Thyroid gland (tissue), 4 donors: ENCODE data around the gene UBAC1. TPM values are rescaled to one million over a fixed set of nuclear protein-coding genes. Genes with fewer than 3 reads are reported as not detected.
A peak's percentile ranks its signal among the peaks of the same experiment; 100 is the strongest.

ENCODE experiments used
- DNase-seq, 2 donors: peaks; one replicate each; pipeline ENCODE4 v3.0.0-alpha.2; 2019
- H3K27ac ChIP-seq, 3 donors: fragments of 200-600 bp; sonication (generic); 1 replicate in 2 of 3; 2 replicates in 1 of 3; pipeline ENCODE4 v1.5.1; 2016 to 2019; ENCODE audit warnings: mild to moderate bottlenecking in 1 of 3, moderate library complexity in 1 of 3
- H3K27me3 ChIP-seq: fragments of 200-600 bp; sonication (generic); one replicate; pipeline ENCODE4 v1.5.1; 2019
- H3K36me3 ChIP-seq, 2 donors: fragments of 200-600 bp; sonication (generic); one replicate each; pipeline ENCODE4 v1.5.1; 2016 to 2019
- H3K4me1 ChIP-seq, 2 donors: fragments of 200-600 bp; sonication (generic); one replicate each; pipeline ENCODE4 v1.5.1; 2017 to 2019
- H3K4me3 ChIP-seq, 3 donors: fragments of 200-600 bp; sonication (generic); replicated peaks in 1 of 3; 1 replicate in 2 of 3; 2 replicates in 1 of 3; pipeline ENCODE4 v1.5.1; 2016; ENCODE audit warnings: mild to moderate bottlenecking in 1 of 3
- H3K9me3 ChIP-seq: fragments of 200-600 bp; sonication (generic); one replicate; pipeline ENCODE4 v1.5.1; 2017
- POLR2A ChIP-seq, 2 donors: fragments of 450-650 bp; IDR thresholded peaks; one replicate each; pipeline ENCODE4 v1.6.1; 2017; ENCODE audit warnings: antibody characterized with exemption in 2 of 2, mild to moderate bottlenecking in 2 of 2, moderate library complexity in 1 of 2
- WGBS, 2 donors: methylation state at CpG; one replicate each; pipeline ENCODE4 v1.1.5; 2017; 5-methylcytosine and 5-hydroxymethylcytosine counted together
- intact Hi-C: fragments of 100-400 bp; cut with DNase I; formaldehyde crosslinking; loops from one replicate; pipeline ENCODE4 v1.15.1; 2023
- total RNA-seq, 4 donors: library from RNA; depleted of rRNA; stranded (reverse); fragments of >200 nt; gene quantifications; one replicate each; pipeline ENCODE4 v1.2.3, GENCODE V29; 2016
- TF ChIP-seq, protein P1 (sequence below), 6 experiments: fragments of 200-600 bp in 3 of 6; fragments of 450-650 bp in 3 of 6; sonication (generic) in 3 of 6; IDR thresholded peaks; one replicate each; pipeline ENCODE4 v1.5.1; 2016 to 2019; ENCODE audit warnings: antibody characterized with exemption in 6 of 6, mild to moderate bottlenecking in 2 of 6, inconsistent platforms in 1 of 6, moderate library complexity in 1 of 6

UBAC1 gene, protein sequence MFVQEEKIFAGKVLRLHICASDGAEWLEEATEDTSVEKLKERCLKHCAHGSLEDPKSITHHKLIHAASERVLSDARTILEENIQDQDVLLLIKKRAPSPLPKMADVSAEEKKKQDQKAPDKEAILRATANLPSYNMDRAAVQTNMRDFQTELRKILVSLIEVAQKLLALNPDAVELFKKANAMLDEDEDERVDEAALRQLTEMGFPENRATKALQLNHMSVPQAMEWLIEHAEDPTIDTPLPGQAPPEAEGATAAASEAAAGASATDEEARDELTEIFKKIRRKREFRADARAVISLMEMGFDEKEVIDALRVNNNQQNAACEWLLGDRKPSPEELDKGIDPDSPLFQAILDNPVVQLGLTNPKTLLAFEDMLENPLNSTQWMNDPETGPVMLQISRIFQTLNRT
- 10 to 100 TPM; 37.9 to 56.2 (median 44.2) TPM for total RNA-seq

DNA sequence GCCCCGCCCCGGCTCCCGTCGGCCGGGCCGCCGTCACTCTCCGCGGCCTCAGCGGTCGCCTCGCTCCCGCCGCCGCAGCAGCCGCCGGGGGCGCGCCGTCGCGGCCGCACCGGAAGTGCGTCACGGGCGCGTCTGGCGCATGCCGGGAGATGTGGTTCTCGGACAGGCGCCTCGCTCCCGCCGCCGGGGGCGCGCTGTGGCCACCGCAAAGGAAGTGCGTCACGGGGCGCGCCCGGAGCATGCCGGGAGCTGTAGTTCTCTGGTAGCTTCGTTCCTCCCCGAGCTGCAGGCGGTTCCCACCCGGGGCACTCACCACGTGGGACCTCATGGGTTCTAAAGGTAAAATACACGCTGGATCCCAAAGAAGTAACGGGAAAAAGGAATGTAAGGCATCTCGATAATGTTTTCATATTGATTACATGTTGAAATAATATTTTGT, at the start of gene UBAC1:
UBAC1 (minus strand) TSS at position 97 of the 439 bp plus-strand sequence. CDS start 211 bp downstream, outside the sequence.
- WGBS, 2 donors: 0 to 1% methylated on average over 21 to 30 of the region's 53 CpGs
- no peaks in the 10 kb centered on the region for H3K9me3 ChIP-seq
- intact Hi-C loops: loop anchor here (5.0 to 10.0 kb wide), 2 partner anchors 54 to 284 kb away; partner anchors contain the start of genes CAMSAP1 and QSOX2

DNA sequence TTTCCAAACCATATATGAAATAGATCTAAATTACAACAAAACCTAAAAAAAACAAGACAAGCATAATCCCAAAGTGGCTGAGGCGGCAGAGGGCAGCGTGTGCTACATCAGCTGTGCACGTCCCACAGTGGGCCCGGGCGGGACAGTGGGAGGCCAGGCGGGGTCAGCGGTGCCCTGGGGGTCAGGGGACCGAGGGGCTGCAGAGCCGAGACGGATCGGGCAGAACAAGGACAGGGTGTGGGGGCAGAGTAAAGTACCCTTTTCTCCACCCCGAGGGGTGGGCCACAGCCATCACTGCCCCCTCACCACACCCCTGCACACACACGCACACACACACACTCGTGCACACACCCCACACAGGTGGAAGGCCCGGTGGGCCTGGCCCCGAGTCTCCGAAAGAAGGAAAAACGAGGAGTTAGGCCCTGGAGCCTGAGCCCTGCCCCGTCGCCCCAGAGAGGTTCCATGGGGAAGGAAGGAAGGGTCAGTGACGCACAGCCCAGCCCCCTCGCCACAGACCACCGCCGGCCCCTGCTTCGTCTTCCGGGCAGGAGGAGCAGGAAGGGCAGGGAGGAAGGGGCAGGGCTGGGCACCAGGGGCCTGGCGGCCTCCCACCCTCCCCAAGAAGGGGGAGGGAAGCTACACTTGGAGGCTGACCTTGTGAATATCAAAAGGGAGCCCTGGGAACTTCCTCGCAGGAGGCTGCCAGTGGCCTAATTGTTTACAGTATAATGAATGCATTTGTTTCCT, 49.6 kb upstream of the UBAC1 start:
- no peak for DNase-seq
- Histone ChIP-seq H3K9me3 (no peaks in the 10 kb centered on the region), H3K4me1 (peaks cover 12 to 14% of the 10 kb centered on the region in 2 donors), H3K4me3 (no peak overlapping the region), H3K27me3 (no peaks in the 10 kb centered on the region), H3K27ac (no peak overlapping the region), H3K36me3 (peaks cover 0 to 5% of the 10 kb centered on the region in 2 donors)
- WGBS, 2 donors: 85 to 88% methylated on average over 27 to 28 of the region's 28 CpGs
- TF ChIP-seq POLR2A (IDR thresholded peaks at IDR 0.05): no peak
- TF ChIP-seq, protein P1, sequence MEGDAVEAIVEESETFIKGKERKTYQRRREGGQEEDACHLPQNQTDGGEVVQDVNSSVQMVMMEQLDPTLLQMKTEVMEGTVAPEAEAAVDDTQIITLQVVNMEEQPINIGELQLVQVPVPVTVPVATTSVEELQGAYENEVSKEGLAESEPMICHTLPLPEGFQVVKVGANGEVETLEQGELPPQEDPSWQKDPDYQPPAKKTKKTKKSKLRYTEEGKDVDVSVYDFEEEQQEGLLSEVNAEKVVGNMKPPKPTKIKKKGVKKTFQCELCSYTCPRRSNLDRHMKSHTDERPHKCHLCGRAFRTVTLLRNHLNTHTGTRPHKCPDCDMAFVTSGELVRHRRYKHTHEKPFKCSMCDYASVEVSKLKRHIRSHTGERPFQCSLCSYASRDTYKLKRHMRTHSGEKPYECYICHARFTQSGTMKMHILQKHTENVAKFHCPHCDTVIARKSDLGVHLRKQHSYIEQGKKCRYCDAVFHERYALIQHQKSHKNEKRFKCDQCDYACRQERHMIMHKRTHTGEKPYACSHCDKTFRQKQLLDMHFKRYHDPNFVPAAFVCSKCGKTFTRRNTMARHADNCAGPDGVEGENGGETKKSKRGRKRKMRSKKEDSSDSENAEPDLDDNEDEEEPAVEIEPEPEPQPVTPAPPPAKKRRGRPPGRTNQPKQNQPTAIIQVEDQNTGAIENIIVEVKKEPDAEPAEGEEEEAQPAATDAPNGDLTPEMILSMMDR (IDR thresholded peaks at IDR 0.05): no peak
- intact Hi-C loops: no loop called here

More for the DNA sequence above, at the start of gene UBAC1:
- H3K4me3 ChIP-seq: peak within 1 kb of the TSS; percentile 58 to 82 (median 82)
- peak within 1 kb of the TSS; percentile 39 to 77 (median 69) for H3K27ac ChIP-seq
- TF ChIP-seq, protein P1 (IDR thresholded peaks at IDR 0.05): peak in 4 of 6 experiments; percentile 24 to 65 (median 57)
- TF ChIP-seq POLR2A (IDR thresholded peaks at IDR 0.05): no peak
- peaks cover 8 to 10% of the 10 kb centered on the region in 2 donors for H3K4me1 ChIP-seq
- no peaks in the 10 kb centered on the region for H3K27me3 ChIP-seq
- no peaks in the 10 kb centered on the region for H3K36me3 ChIP-seq
- peak; percentile 95 to 96 for DNase-seq

DNA sequence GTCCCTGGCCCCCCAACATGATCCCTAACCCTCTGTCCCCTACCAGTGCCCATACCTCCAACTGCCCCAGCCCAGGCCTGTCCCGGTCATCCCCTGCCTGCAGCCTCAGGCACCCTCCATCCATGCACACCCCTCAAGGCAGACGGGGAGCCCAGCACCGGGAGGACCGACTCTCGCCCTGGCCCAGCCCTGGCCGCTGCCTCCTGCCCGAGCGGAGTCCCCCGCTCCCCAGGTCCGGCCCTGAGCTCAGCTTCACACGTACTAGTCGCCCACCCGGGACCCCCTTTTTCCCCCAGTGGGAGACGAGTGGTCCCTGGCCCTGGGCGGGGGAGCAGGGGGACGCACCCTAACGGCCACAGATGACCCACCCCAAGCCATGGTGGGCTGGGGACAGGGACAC, 49.0 kb upstream of the UBAC1 start:
- H3K4me1 ChIP-seq: peaks cover 6 to 7% of the 10 kb centered on the region in 2 donors
- no peak overlapping the region for H3K27ac ChIP-seq
- peaks cover 0 to 5% of the 10 kb centered on the region in 2 donors for H3K36me3 ChIP-seq
- H3K4me3 ChIP-seq: no peak overlapping the region
- TF ChIP-seq POLR2A (IDR thresholded peaks at IDR 0.05): no peak
- TF ChIP-seq, protein P1 (IDR thresholded peaks at IDR 0.05): no peak
- H3K27me3 ChIP-seq: no peaks in the 10 kb centered on the region
- DNase-seq: no peak
- intact Hi-C loops: no loop called here
- no peaks in the 10 kb centered on the region for H3K9me3 ChIP-seq
- 90 to 95% methylated on average over 6 to 17 of the region's 17 CpGs for WGBS, 2 donors

DNA sequence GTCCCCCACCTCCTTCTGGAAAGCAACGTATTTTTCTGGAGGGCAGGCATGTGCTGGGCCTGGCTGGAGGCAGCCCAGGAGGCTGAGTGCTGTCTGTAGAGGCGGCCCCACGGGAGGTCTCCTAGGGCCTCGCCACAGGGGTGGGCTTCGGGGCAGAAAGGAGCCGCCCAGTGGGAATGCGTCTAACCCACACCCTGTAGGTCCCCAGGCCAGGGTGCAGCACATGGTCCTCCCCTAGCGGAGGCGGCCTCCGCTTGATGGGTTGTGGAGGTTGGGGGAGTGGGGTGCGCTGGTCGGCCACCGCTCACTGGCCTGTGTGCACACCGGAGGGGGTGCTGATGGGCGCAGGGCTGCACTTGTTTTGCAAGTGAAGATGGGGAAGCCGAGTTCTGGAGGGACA, 48.3 kb upstream of the UBAC1 start:
- DNase-seq: no peak
- intact Hi-C loops: no loop called here
- no peak for TF ChIP-seq POLR2A (IDR thresholded peaks at IDR 0.05)
- TF ChIP-seq, protein P1 (IDR thresholded peaks at IDR 0.05): no peak
- no peak overlapping the region for H3K27ac ChIP-seq
- H3K4me3 ChIP-seq: no peak overlapping the region
- peaks cover 0 to 5% of the 10 kb centered on the region in 2 donors for H3K36me3 ChIP-seq
- H3K27me3 ChIP-seq: no peaks in the 10 kb centered on the region
- H3K9me3 ChIP-seq: no peaks in the 10 kb centered on the region
- H3K4me1 ChIP-seq: peaks cover under 1 to 4% of the 10 kb centered on the region in 2 donors
- 93 to 96% methylated on average over 3 to 11 of the region's 16 CpGs for WGBS, 2 donors
